ENCODE data around the gene CPT1B. TPM values are rescaled to one million over a fixed set of nuclear protein-coding genes. Genes with fewer than 3 reads are reported as not detected.
"Not testable (repeated sequence)": the region's sequence is repeated elsewhere in the genome, so short reads cannot be mapped to it uniquely, and the experiment has no call there.

Gene CPT1B
- total RNA-seq, 4 donors from 2014 or later, result 5.0 to 19.6 (median 14.6) TPM

GRCh38 chr22:50542416-50542927 is 35.8 kb downstream of the CPT1B start:
- H3K9me3 ChIP-seq, result no peaks in the 10 kb centered on the region
- intact Hi-C loops (cut with DNase I), result loop anchor here (5.0 kb wide), 1 partner anchor 80 kb away; no protein-coding TSS in a partner anchor
- H3K36me3 ChIP-seq, result no peaks in the 10 kb centered on the region
- no peak for TF ChIP-seq POLR2AphosphoS5 (IDR thresholded peaks at IDR 0.05)
- no peak for TF ChIP-seq EP300 (IDR thresholded peaks at IDR 0.05)
- no peak for TF ChIP-seq POLR2A (IDR thresholded peaks at IDR 0.05; ENCODE audit: low read depth)
- no peak for TF ChIP-seq CTCF (IDR thresholded peaks at IDR 0.05)
- no peak for DNase-seq (ENCODE audit: extremely low spot score)
- H3K4me1 ChIP-seq, result peaks cover 21 to 37% (median 36%) of the 10 kb centered on the region in 4 donors
- peak overlapping the region in 1 of 4 donors; percentile 20 for H3K27ac ChIP-seq (replicated peaks in 1 of 4)
- H3K4me3 ChIP-seq, result no peak overlapping the region
- WGBS, result 88% methylated on average over 19 of the region's 19 CpGs
- peaks cover 0 to 61% (median 13%) of the 10 kb centered on the region in 4 donors for H3K27me3 ChIP-seq

GRCh38 chr22:50541667-50542026 is 36.6 kb downstream of the CPT1B start:
- not testable (repeated sequence) for DNase-seq (ENCODE audit: extremely low spot score); H3K9me3 ChIP-seq; H3K4me3 ChIP-seq; H3K36me3 ChIP-seq
- Histone ChIP-seq H3K27ac (replicated peaks in 1 of 4) (peak overlapping the region; percentile 2 to 81 (median 28)), H3K27me3 (peaks cover 0 to 61% (median 8%) of the 10 kb centered on the region in 4 donors), H3K4me1 (peaks cover 21 to 29% (median 28%) of the 10 kb centered on the region in 4 donors)
- WGBS, result 63% methylated on average over 5 of the region's 5 CpGs
- intact Hi-C loops (cut with DNase I), result loop anchor here (5.0 kb wide), 1 partner anchor 81 kb away; no protein-coding TSS in a partner anchor
- TF ChIP-seq POLR2AphosphoS5 (IDR thresholded peaks at IDR 0.05), result peak in 1 of 2 donors; percentile 30

GRCh38 chr22:50540381-50540780 is 37.8 kb downstream of the CPT1B start:
- intact Hi-C loops (cut with DNase I), result loop anchor here (5.0 kb wide), 1 partner anchor 82 kb away; no protein-coding TSS in a partner anchor
- Histone ChIP-seq H3K27ac (replicated peaks in 1 of 4) (peak overlapping the region in 2 of 4 donors; percentile 73 to 81), H3K9me3 (no peaks in the 10 kb centered on the region), H3K36me3 (no peaks in the 10 kb centered on the region), H3K4me1 (peaks cover 21 to 28% (median 26%) of the 10 kb centered on the region in 4 donors), H3K27me3 (peaks cover 0 to 61% (median 3%) of the 10 kb centered on the region in 4 donors), H3K4me3 (no peak overlapping the region)
- 85% methylated on average over 10 of the region's 10 CpGs for WGBS
- no peak for DNase-seq (ENCODE audit: extremely low spot score)
- no peak for TF ChIP-seq POLR2A (IDR thresholded peaks at IDR 0.05; ENCODE audit: low read depth)

GRCh38 chr22:50537765-50538164 is 40.5 kb downstream of the CPT1B start:
- intact Hi-C loops (cut with DNase I), result no loop called here
- Histone ChIP-seq H3K27me3 (peaks cover 0 to 65% (median 17%) of the 10 kb centered on the region in 4 donors), H3K4me1 (peaks cover 11 to 19% (median 15%) of the 10 kb centered on the region in 4 donors), H3K4me3 (no peak overlapping the region), H3K36me3 (no peaks in the 10 kb centered on the region), H3K9me3 (no peaks in the 10 kb centered on the region), H3K27ac (replicated peaks in 1 of 4) (peak overlapping the region in 3 of 4 donors; percentile 73 to 85 (median 81))
- 85% methylated on average over 13 of the region's 13 CpGs for WGBS
- no peak for TF ChIP-seq EP300 (IDR thresholded peaks at IDR 0.05)
- TF ChIP-seq POLR2A (IDR thresholded peaks at IDR 0.05; ENCODE audit: low read depth), result no peak
- no peak for TF ChIP-seq CTCF (IDR thresholded peaks at IDR 0.05)
- TF ChIP-seq POLR2AphosphoS5 (IDR thresholded peaks at IDR 0.05), result no peak
- DNase-seq (ENCODE audit: extremely low spot score), result no peak

GRCh38 chr22:50536226-50536625 is 42.0 kb downstream of the CPT1B start:
- TF ChIP-seq POLR2A (IDR thresholded peaks at IDR 0.05; ENCODE audit: low read depth) (no peak), EP300 (IDR thresholded peaks at IDR 0.05) (no peak), CTCF (IDR thresholded peaks at IDR 0.05) (no peak), POLR2AphosphoS5 (IDR thresholded peaks at IDR 0.05) (no peak)
- no peak overlapping the region for H3K4me3 ChIP-seq
- WGBS, result 55% methylated on average over 3 of the region's 3 CpGs
- peaks cover 4 to 81% (median 31%) of the 10 kb centered on the region in 4 donors for H3K27me3 ChIP-seq
- H3K4me1 ChIP-seq, result peaks cover 25 to 34% (median 31%) of the 10 kb centered on the region in 4 donors
- no peaks in the 10 kb centered on the region for H3K9me3 ChIP-seq
- no peaks in the 10 kb centered on the region for H3K36me3 ChIP-seq
- H3K27ac ChIP-seq (replicated peaks in 1 of 4), result no peak overlapping the region
- intact Hi-C loops (cut with DNase I), result no loop called here
- no peak for DNase-seq (ENCODE audit: extremely low spot score)

Measured in esophagus muscularis mucosa (tissue), 4 donors.